ENCODE measurements around the gene UQCRC2. TPM values are rescaled to one million over a fixed set of nuclear protein-coding genes. Genes with fewer than 3 reads are reported as not detected.

UQCRC2 gene
- total and polyA plus RNA-seq, 10 of the 15 experiments (the other 5 are each of a cell fraction or from before 2014, with no cell fraction given): 256 to 563 (median 327) TPM

DNA sequence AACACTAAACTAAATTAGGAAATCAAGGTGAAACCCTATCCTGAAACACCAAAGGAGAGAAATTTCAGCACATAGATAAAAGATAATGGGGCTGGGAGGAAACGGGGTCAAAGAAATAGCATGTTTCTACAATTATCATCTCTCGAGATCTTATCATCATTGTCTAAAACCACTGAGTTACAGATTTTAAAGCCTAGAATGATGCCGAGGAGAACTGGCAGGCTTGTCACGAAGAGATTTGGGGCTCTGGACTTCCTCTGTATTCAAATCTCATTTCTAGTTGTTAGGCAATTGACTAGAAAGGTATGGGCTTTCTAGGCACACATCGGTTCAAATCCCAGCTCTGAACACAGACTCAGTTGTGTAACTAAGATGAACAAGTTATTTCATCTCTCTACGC, 38.5 kb downstream of the UQCRC2 start (continued):
- no peak for TF ChIP-seq CEBPB (IDR thresholded peaks at IDR 0.05; ENCODE audit: borderline replicate concordance in 1 of 2, low read depth in 2 of 2, low read length in 2 of 2)
- no peak for TF ChIP-seq GATAD2B (conservative IDR thresholded peaks at IDR 0.05; ENCODE audit: low read depth)
- TF ChIP-seq CHD1 (IDR thresholded peaks at IDR 0.05; ENCODE audit: low read depth, low read length): no peak
- TF ChIP-seq TCF12 (IDR thresholded peaks at IDR 0.05; ENCODE audit: low read depth, low read length): no peak
- TF ChIP-seq MEF2B (IDR thresholded peaks at IDR 0.05; ENCODE audit: partially characterized antibody, poor library complexity, severe bottlenecking): no peak
- TF ChIP-seq BACH1 (IDR thresholded peaks at IDR 0.05; ENCODE audit: borderline replicate concordance): no peak

- intact Hi-C loops (cut with micrococcal nuclease; ENCODE audit: unreplicated experiment): no loop called here
- no peak overlapping the region for H2AFZ ChIP-seq (ENCODE audit: control insufficient read depth, low read depth, low read length)
- H3K9ac ChIP-seq (ENCODE audit: control insufficient read depth, insufficient read depth, low read length): no peak overlapping the region
- FAIRE-seq: no peak
- no peak for DNase-seq (ENCODE audit: low read depth, low spot score)
- H3K4me3 ChIP-seq: no peak overlapping the region
- H4K20me1 ChIP-seq (ENCODE audit: control insufficient read depth, insufficient read depth): no peaks in the 10 kb centered on the region
- no TSS peak for BruUV-seq (replicated peaks)
- ChIA-PET RAD21 (ENCODE audit: unreplicated experiment) (interaction anchor here (1.0 to 22.7 kb wide), 3 partner anchors 7 to 83 kb away, joined by 3 to 466 read pairs (median 7); no protein-coding TSS in a partner anchor), SMC1A (ENCODE audit: uncharacterized antibody, unreplicated experiment) (interaction anchor here (1.4 to 25.5 kb wide), 2 partner anchors 9 to 83 kb away, joined by 5 to 567 read pairs; no protein-coding TSS in a partner anchor), POLR2A (no interaction called here), CTCF (interaction anchor here (20.1 kb wide), 1 partner anchor 83 kb away, joined by 686 read pairs; no protein-coding TSS in a partner anchor)
- H3K79me2 ChIP-seq (ENCODE audit: control insufficient read depth, insufficient read depth, low read length): no peaks in the 10 kb centered on the region
- H3K9me3 ChIP-seq (replicated peaks; ENCODE audit: control insufficient read depth, insufficient read depth, low read length): no peaks in the 10 kb centered on the region
- H3K27ac ChIP-seq (ENCODE audit: control insufficient read depth, insufficient read depth): no peak overlapping the region
- no peaks in the 10 kb centered on the region for H3K27me3 ChIP-seq (replicated peaks in 1 of 2; ENCODE audit: control insufficient read depth in 2 of 2, insufficient read depth in 2 of 2, low read length in 1 of 2)
- WGBS (ENCODE audit: insufficient coverage, insufficient replicate concordance, low lambda C conversion rate, missing lambda C conversion rate): 78% methylated on average over 13 of the region's 13 CpGs
- H3K4me1 ChIP-seq (ENCODE audit: control insufficient read depth, insufficient read depth, low read length): no peaks in the 10 kb centered on the region
- no peak for ATAC-seq
- no peaks in the 10 kb centered on the region for H3K36me3 ChIP-seq (ENCODE audit: control insufficient read depth in 2 of 2, insufficient read depth in 2 of 2, low read length in 1 of 2)
- H3K4me2 ChIP-seq (ENCODE audit: control insufficient read depth, insufficient read depth): no peak overlapping the region
- in situ Hi-C loops (cut with MboI): loop anchor here (5.0 kb wide), 1 partner anchor 97 kb away; the partner anchor contains the start of gene VWA3A
- TF ChIP-seq MEF2A (IDR thresholded peaks at IDR 0.05; ENCODE audit: insufficient read depth, low read depth, low read length): no peak
- no peak for TF ChIP-seq CHD4 (IDR thresholded peaks at IDR 0.05)
- no peak for TF ChIP-seq ZBED1 (IDR thresholded peaks at IDR 0.05; ENCODE audit: borderline replicate concordance)
- no peak for TF ChIP-seq ZZZ3 (IDR thresholded peaks at IDR 0.05; ENCODE audit: control insufficient read depth, insufficient read length, low read depth)
- TF ChIP-seq ATF7 (IDR thresholded peaks at IDR 0.05; ENCODE audit: low read depth): no peak
- no peak for TF ChIP-seq TCF12 (IDR thresholded peaks at IDR 0.05; ENCODE audit: low read depth, low read length)
- no peak for TF ChIP-seq TBL1XR1 (IDR thresholded peaks at IDR 0.05; ENCODE audit: low read depth, low read length)
- no peak for TF ChIP-seq ZNF24 (IDR thresholded peaks at IDR 0.05)
- no peak for TF ChIP-seq CBX3 (IDR thresholded peaks at IDR 0.05; ENCODE audit: borderline replicate concordance, low read depth)
- no peak for TF ChIP-seq HDAC2 (IDR thresholded peaks at IDR 0.05)
- TF ChIP-seq CBFB (IDR thresholded peaks at IDR 0.05; ENCODE audit: low read depth): no peak
- TF ChIP-seq, protein P1, sequence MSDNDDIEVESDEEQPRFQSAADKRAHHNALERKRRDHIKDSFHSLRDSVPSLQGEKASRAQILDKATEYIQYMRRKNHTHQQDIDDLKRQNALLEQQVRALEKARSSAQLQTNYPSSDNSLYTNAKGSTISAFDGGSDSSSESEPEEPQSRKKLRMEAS (IDR thresholded peaks at IDR 0.05; ENCODE audit: low read depth, low read length): no peak
- no peak for TF ChIP-seq ZNF274 (IDR thresholded peaks at IDR 0.05; ENCODE audit: insufficient read depth, insufficient read length)
- TF ChIP-seq SRF (IDR thresholded peaks at IDR 0.05; ENCODE audit: low read depth in 2 of 2, low read length in 2 of 2): no peak
- no peak for TF ChIP-seq RAD21 (IDR thresholded peaks at IDR 0.05; ENCODE audit: insufficient read depth, low read depth, low read length)
- TF ChIP-seq KAT2A (conservative IDR thresholded peaks at IDR 0.05; ENCODE audit: control insufficient read depth, low read depth, low read length): no peak
- TF ChIP-seq, protein P2, sequence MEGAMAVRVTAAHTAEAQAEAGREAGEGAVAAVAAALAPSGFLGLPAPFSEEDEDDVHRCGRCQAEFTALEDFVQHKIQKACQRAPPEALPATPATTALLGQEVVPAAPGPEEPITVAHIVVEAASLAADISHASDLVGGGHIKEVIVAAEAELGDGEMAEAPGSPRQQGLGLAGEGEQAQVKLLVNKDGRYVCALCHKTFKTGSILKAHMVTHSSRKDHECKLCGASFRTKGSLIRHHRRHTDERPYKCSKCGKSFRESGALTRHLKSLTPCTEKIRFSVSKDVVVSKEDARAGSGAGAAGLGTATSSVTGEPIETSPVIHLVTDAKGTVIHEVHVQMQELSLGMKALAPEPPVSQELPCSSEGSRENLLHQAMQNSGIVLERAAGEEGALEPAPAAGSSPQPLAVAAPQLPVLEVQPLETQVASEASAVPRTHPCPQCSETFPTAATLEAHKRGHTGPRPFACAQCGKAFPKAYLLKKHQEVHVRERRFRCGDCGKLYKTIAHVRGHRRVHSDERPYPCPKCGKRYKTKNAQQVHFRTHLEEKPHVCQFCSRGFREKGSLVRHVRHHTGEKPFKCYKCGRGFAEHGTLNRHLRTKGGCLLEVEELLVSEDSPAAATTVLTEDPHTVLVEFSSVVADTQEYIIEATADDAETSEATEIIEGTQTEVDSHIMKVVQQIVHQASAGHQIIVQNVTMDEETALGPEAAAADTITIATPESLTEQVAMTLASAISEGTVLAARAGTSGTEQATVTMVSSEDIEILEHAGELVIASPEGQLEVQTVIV (IDR thresholded peaks at IDR 0.05; ENCODE audit: borderline replicate concordance, partially characterized antibody): no peak
Measured at GRCh38 chr16:21994856-21995465, 41.8 kb downstream of the UQCRC2 start.
